NCI-H2196 treated with DMSO at 0.1 percent for 48 hours (cell line): ENCODE data around the gene NKX3-2.
"Not testable (repeated sequence)": the region's sequence is repeated elsewhere in the genome, so short reads cannot be mapped to it uniquely, and the experiment has no call there.

Experiments
- DNase-seq: peaks from one replicate; lab custom pipeline; 2025; ENCODE audit not compliant: unreplicated experiment; lab: John Stamatoyannopoulos, UW

NKX3-2 gene

GRCh38 chr4:13543839-13544605, at the start of gene NKX3-2:
Gene NKX3-2 (minus strand): TSS chr4:13544508. CDS start chr4:13544414, 94 bp downstream.
- DNase-seq = no peak

GRCh38 chr4:13592220-13592619, 47.9 kb upstream of the NKX3-2 start:
- no peak for DNase-seq

GRCh38 chr4:13590766-13591165, 46.5 kb upstream of the NKX3-2 start:
- DNase-seq = no peak

- no peak for DNase-seq
Observed at GRCh38 chr4:13588954-13589353, 44.6 kb upstream of the NKX3-2 start.

- no peak for DNase-seq
Observed at GRCh38 chr4:13584481-13584880, 40.2 kb upstream of the NKX3-2 start.

GRCh38 chr4:13580036-13580435, 35.7 kb upstream of the NKX3-2 start:
- DNase-seq = no peak

- DNase-seq = no peak
Observed at GRCh38 chr4:13577660-13578059, 33.4 kb upstream of the NKX3-2 start.

GRCh38 chr4:13570916-13571315, 26.6 kb upstream of the NKX3-2 start:
- no peak for DNase-seq

- no peak for DNase-seq
Observed at GRCh38 chr4:13567125-13567524, 22.8 kb upstream of the NKX3-2 start.

- DNase-seq = no peak
Observed at GRCh38 chr4:13562876-13563275, 18.6 kb upstream of the NKX3-2 start.

GRCh38 chr4:13561673-13562072, 17.4 kb upstream of the NKX3-2 start:
- DNase-seq = no peak

- not testable (repeated sequence) for DNase-seq
Observed at GRCh38 chr4:13560111-13560510, 15.8 kb upstream of the NKX3-2 start.

- DNase-seq = no peak
Observed at GRCh38 chr4:13559413-13559812, 15.1 kb upstream of the NKX3-2 start.

- no peak for DNase-seq
Observed at GRCh38 chr4:13558881-13559280, 14.6 kb upstream of the NKX3-2 start.

GRCh38 chr4:13555325-13555724, 11.0 kb upstream of the NKX3-2 start:
- no peak for DNase-seq

GRCh38 chr4:13553081-13553480, 8.8 kb upstream of the NKX3-2 start:
- DNase-seq = no peak

GRCh38 chr4:13548984-13549546, 4.8 kb upstream of the NKX3-2 start:
- DNase-seq = peak; percentile 59

GRCh38 chr4:13548059-13548983, 4.0 kb upstream of the NKX3-2 start:
- DNase-seq = peak; percentile 34

GRCh38 chr4:13547485-13548041, 3.3 kb upstream of the NKX3-2 start:
- peak; percentile 42 for DNase-seq

- no peak for DNase-seq
Observed at GRCh38 chr4:13546941-13547484, 2.7 kb upstream of the NKX3-2 start.
